ENCODE measurements around the gene AGAP1.

GRCh38 chr2:235600406-235600805 is 106.6 kb downstream of the AGAP1 start:
- TF ChIP-seq CTCF (IDR thresholded peaks at IDR 0.05; ENCODE audit: low read depth, low read length, missing input control), result no peak
- TF ChIP-seq REST (IDR thresholded peaks at IDR 0.05), result no peak
- no peak for TF ChIP-seq GABPA (IDR thresholded peaks at IDR 0.05 in 1 of 2, conservative IDR thresholded peaks at IDR 0.05 in 1 of 2)
- TF ChIP-seq FOXA1 (IDR thresholded peaks at IDR 0.05), result no peak
- TF ChIP-seq YY1 (IDR thresholded peaks at IDR 0.05), result no peak
- TF ChIP-seq SP1 (IDR thresholded peaks at IDR 0.05), result no peak

Measured in liver (tissue), 3 donors.